Vagina (tissue), 2 donors: ENCODE measurements around the gene SYNCRIP. TPM values are rescaled to one million over a fixed set of nuclear protein-coding genes. Genes with fewer than 3 reads are reported as not detected.
"Not testable (repeated sequence)": the region's sequence is repeated elsewhere in the genome, so short reads cannot be mapped to it uniquely, and the experiment has no call there.

Experiments used
- DNase-seq, 2 donors: peaks; one replicate each; pipeline ENCODE4 v3.0.0-alpha.2; 2017; ENCODE audit errors: extremely low spot score in 2 of 2
- H3K27ac ChIP-seq: fragments of 200-600 bp; sonication (generic); one replicate; pipeline ENCODE4 v1.5.1; 2019
- H3K27me3 ChIP-seq: fragments of 200-600 bp; sonication (generic); one replicate; pipeline ENCODE4 v1.5.1; 2019
- H3K36me3 ChIP-seq, 2 donors: fragments of 200-600 bp; sonication (generic); one replicate each; pipeline ENCODE4 v1.5.1; 2017 to 2019
- H3K4me1 ChIP-seq: fragments of 200-600 bp; sonication (generic); one replicate; pipeline ENCODE4 v1.5.1; 2019
- H3K4me3 ChIP-seq, 2 donors: fragments of 200-600 bp; sonication (generic); 1 replicate in 1 of 2; 2 replicates in 1 of 2; pipeline ENCODE4 v1.5.1; 2016 to 2019
- H3K9me3 ChIP-seq: fragments of 200-600 bp; sonication (generic); one replicate; pipeline ENCODE4 v1.5.1; 2019
- CTCF ChIP-seq, 3 experiments: fragments of 450-650 bp in 2 of 3; fragments of 200-600 bp in 1 of 3; sonication (generic) in 1 of 3; IDR thresholded peaks; one replicate each; pipeline ENCODE4 v1.5.1; 2017 to 2019; ENCODE audit warnings: antibody characterized with exemption in 3 of 3, mild to moderate bottlenecking in 2 of 3, moderate library complexity in 2 of 3
- POLR2A ChIP-seq, 2 donors: fragments of 450-650 bp; IDR thresholded peaks; one replicate each; pipeline ENCODE4 v1.6.1; 2017; ENCODE audit warnings: antibody characterized with exemption in 2 of 2, mild to moderate bottlenecking in 2 of 2, moderate library complexity in 2 of 2
- POLR2AphosphoS5 ChIP-seq, 2 donors: sonication (generic); formaldehyde crosslinking; IDR thresholded peaks; one replicate each; pipeline ENCODE4 v1.9.0; 2017; ENCODE audit warnings: antibody characterized with exemption in 2 of 2, mild to moderate bottlenecking in 2 of 2, low read depth in 1 of 2; ENCODE audit not compliant: insufficient read depth in 1 of 2
- intact Hi-C: fragments of 100-400 bp; cut with DNase I; formaldehyde crosslinking; loops from one replicate; pipeline ENCODE4 v1.15.1; 2023
- small RNA-seq: library from RNA; depleted of rRNA; stranded (forward); fragments of <200 nt; gene quantifications from one replicate; pipeline ENCODE3, GENCODE V24; 2016
- total RNA-seq: library from RNA; depleted of rRNA; stranded (reverse); fragments of >200 nt; gene quantifications from one replicate; pipeline ENCODE4 v1.2.3, GENCODE V29; 2016

The SYNCRIP gene
- total RNA-seq, 1 donor from 2014 or later: 60.9 TPM

- peaks cover 0 to 8% of the 10 kb centered on the region in 2 donors for H3K36me3 ChIP-seq
- H3K9me3 ChIP-seq: no peaks in the 10 kb centered on the region
- intact Hi-C loops: no loop called here
- TF ChIP-seq POLR2A (IDR thresholded peaks at IDR 0.05) (no peak), POLR2AphosphoS5 (IDR thresholded peaks at IDR 0.05; ENCODE audit: insufficient read depth in 1 of 2, low read depth in 1 of 2) (no peak), CTCF (IDR thresholded peaks at IDR 0.05) (no peak)
- H3K27ac ChIP-seq: no peak overlapping the region
- H3K27me3 ChIP-seq: no peaks in the 10 kb centered on the region
- H3K4me1 ChIP-seq: peaks cover 31% of the 10 kb centered on the region
- DNase-seq: no peak
- no peak overlapping the region for H3K4me3 ChIP-seq
Measured at GRCh38 chr6:85574932-85575598, 67.6 kb downstream of the SYNCRIP start.

- intact Hi-C loops: no loop called here
Measured at GRCh38 chr6:85569323-85569722, 73.4 kb downstream of the SYNCRIP start.

GRCh38 chr6:85568411-85568810, 74.3 kb downstream of the SYNCRIP start:
- no peaks in the 10 kb centered on the region for H3K4me1 ChIP-seq
- intact Hi-C loops: no loop called here
- H3K27me3 ChIP-seq: no peaks in the 10 kb centered on the region
- no peaks in the 10 kb centered on the region for H3K9me3 ChIP-seq
- H3K36me3 ChIP-seq: peaks cover 0 to 13% of the 10 kb centered on the region in 2 donors
- DNase-seq: no peak
- TF ChIP-seq POLR2A (IDR thresholded peaks at IDR 0.05) (no peak), CTCF (IDR thresholded peaks at IDR 0.05) (no peak), POLR2AphosphoS5 (IDR thresholded peaks at IDR 0.05; ENCODE audit: insufficient read depth in 1 of 2, low read depth in 1 of 2) (no peak)
- H3K27ac ChIP-seq: no peak overlapping the region
- no peak overlapping the region for H3K4me3 ChIP-seq

More at GRCh38 chr6:85569323-85569722, 73.4 kb downstream of the SYNCRIP start:
- no peak overlapping the region for H3K27ac ChIP-seq
- H3K4me3 ChIP-seq: no peak overlapping the region
- peaks cover 0 to 8% of the 10 kb centered on the region in 2 donors for H3K36me3 ChIP-seq
- no peak for DNase-seq
- no peaks in the 10 kb centered on the region for H3K27me3 ChIP-seq
- TF ChIP-seq POLR2AphosphoS5 (IDR thresholded peaks at IDR 0.05; ENCODE audit: insufficient read depth in 1 of 2, low read depth in 1 of 2) (no peak), CTCF (IDR thresholded peaks at IDR 0.05) (no peak), POLR2A (IDR thresholded peaks at IDR 0.05) (no peak)
- H3K9me3 ChIP-seq: no peaks in the 10 kb centered on the region
- no peaks in the 10 kb centered on the region for H3K4me1 ChIP-seq

- Histone ChIP-seq H3K4me1 (no peaks in the 10 kb centered on the region), H3K9me3 (no peaks in the 10 kb centered on the region), H3K4me3 (no peak overlapping the region), H3K36me3 (peaks cover 0 to 10% of the 10 kb centered on the region in 2 donors), H3K27me3 (no peaks in the 10 kb centered on the region), H3K27ac (no peak overlapping the region)
- intact Hi-C loops: no loop called here
- no peak for TF ChIP-seq POLR2A (IDR thresholded peaks at IDR 0.05)
- no peak for TF ChIP-seq CTCF (IDR thresholded peaks at IDR 0.05)
- no peak for TF ChIP-seq POLR2AphosphoS5 (IDR thresholded peaks at IDR 0.05; ENCODE audit: insufficient read depth in 1 of 2, low read depth in 1 of 2)
- no peak for DNase-seq
Measured at GRCh38 chr6:85565736-85566135, 77.0 kb downstream of the SYNCRIP start.

GRCh38 chr6:85564223-85564622, 78.5 kb downstream of the SYNCRIP start:
- H3K36me3 ChIP-seq: peaks cover 0 to 13% of the 10 kb centered on the region in 2 donors
- H3K4me3 ChIP-seq, H3K27me3 ChIP-seq, intact Hi-C loops, DNase-seq, H3K9me3 ChIP-seq, H3K4me1 ChIP-seq, H3K27ac ChIP-seq: not testable (repeated sequence)

Small RNAs within 50 kb of the gene (small RNA-seq; reads per million reads assigned to genes)
- gene SNORD50B: not detected

Other genes starting within 250 kb of the SYNCRIP start
- 87.2 TPM for gene NT5E, start 192.8 kb downstream of the SYNCRIP start, total RNA-seq
- gene SNX14, start 49.0 kb downstream of the SYNCRIP start, total RNA-seq: 64.8 TPM